DMS153 treated with DMSO at 0.1 percent for 48 hours (cell line): ENCODE results near the gene STMN3.
"Not testable (repeated sequence)": the region's sequence is repeated elsewhere in the genome, so short reads cannot be mapped to it uniquely, and the experiment has no call there.

Source experiments
- DNase-seq: peaks from one replicate; lab custom pipeline; 2025; ENCODE audit not compliant: unreplicated experiment; lab: John Stamatoyannopoulos, UW

STMN3 gene

GRCh38 chr20:63678667-63679465 is 25.6 kb upstream of the STMN3 start:
- no peak for DNase-seq

DNA sequence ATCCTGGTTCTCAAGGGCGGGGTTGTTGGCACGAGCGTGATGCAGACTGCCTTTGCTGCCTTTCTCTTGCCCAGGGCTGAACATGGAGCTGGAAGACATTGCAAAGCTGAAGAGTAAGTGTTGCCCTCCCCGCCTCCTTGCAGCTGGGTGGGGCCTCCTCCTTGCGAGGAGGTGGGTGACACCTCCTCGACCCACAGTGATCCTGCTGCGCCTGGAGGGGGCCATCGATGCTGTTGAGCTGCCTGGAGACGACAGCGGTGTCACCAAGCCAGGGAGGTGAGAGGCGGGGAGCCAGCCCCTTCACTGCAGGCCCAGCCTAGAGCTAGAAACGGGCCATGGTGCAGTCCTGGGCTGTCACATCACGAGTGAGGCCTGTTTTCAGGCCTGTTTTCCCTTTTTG is 24.8 kb upstream of the STMN3 start:
- no peak for DNase-seq

DNA sequence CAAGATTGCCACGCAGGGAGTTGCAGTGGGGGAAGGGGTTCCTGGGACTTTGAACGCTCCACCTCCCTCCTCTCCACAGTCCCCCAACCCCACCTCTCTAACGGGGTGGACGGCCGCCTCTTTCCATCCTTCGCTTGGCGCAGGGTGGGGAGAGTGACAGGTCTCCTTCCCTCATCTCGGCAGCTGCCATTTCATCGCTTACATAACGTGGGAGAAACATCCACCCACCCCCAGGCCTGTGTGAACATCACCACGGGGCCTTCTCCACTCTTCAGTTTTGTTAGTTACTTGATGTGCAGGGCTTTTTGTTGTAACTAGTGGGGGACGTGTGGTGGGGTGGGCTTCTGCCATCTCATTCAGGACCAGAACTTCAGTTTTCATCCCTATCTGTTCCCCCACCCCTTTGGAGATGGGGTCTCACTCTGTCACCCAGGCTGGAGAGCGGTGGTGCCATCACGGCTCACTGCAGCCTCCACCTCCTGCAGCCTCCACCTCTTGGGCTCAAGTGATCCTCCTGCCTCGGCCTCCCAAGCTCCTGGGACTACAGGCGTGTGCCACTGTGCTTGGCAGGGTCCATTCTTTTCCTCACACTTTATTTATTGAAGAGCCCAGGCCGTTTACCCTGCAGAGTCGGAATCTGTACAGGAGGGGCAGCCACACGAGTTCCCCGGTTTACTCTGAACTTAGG is 22.6 kb upstream of the STMN3 start:
- DNase-seq, result no peak

- no peak for DNase-seq
Measured at GRCh38 chr20:63673951-63674350, 20.7 kb upstream of the STMN3 start.

DNA sequence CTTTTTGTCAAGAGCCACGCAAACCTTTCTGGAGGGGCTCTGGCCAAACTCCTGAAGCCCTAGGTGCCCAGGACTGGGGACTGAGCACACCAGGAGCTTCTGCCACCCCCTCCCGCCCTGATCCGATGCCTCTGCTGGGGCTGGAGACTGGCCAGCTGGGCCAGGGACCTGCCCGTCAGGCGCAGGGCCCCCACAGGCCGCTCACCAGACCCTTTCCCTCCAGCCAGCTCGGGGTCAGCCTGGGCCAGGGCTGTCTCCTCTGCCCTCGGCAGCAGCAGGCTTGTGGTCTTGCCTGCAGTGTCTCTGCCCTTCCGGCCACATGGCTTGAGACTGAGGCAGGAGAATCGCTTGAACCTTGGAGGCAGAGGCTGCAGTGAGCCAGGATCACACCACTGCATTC is 19.4 kb upstream of the STMN3 start:
- DNase-seq, result no peak

- DNase-seq, result not testable (repeated sequence)
Measured at GRCh38 chr20:63671695-63672094, 18.5 kb upstream of the STMN3 start.

GRCh38 chr20:63668351-63668750 is 15.1 kb upstream of the STMN3 start:
- DNase-seq, result no peak

DNA sequence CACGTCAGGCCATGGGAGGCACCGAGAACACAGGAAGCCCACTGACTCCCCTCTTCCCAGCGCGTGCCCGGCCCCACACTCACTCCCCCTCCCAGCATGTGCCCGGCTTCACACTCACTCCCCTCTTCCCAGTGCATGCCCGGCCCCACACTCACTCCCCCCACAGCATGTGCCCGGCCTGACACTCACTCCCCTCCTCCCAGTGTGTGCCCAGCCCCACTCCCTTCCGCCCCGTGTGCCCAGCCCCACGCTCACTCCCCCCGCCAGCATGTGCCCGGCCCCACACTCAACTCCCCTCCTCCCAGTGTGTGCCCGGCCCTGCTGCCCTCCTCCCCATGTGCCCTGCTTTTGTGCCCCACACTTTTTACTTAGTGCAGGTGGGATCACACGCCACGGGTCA is 14.6 kb upstream of the STMN3 start:
- DNase-seq, result no peak

GRCh38 chr20:63665708-63666107 is 12.5 kb upstream of the STMN3 start:
- no peak for DNase-seq

DNA sequence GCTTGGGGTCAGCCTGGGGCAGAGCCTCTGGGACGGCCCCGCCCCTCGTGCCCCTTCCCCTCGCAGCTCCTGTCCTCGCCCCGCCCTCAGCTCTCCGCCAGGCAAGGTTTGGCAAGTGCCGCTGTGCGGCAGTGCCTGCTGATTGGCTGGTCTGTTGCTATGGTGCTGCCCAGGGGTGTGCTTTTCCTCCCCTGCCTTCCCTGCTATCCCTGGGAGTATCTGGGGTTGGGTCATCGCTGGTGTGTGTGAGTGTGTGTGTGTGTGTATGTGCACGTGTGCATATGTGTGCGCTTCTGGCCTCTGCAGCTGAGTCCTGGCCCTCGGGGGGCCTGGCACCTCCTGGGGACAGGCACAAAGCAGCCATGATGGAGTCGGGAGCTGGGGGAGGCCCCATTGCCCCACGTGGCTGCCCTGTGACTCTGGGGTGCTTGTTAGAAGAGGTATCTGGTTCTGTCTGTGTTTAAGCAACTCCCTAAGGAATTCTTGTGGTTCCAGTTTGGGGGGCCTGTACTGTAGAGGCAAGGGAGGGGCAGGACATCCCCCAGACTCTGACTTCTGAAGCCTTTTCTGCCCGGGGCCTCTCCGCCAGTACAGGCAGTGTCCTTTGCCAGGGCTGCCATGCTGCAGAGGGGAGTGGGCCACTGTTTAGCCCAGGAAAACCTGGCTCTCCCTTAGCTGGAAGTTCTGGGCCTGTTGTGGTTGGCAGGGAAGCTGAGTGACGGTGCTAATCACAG is 11.8 kb upstream of the STMN3 start:
- no peak for DNase-seq

- DNase-seq, result no peak
Measured at GRCh38 chr20:63664143-63664851, 11.1 kb upstream of the STMN3 start.

DNA sequence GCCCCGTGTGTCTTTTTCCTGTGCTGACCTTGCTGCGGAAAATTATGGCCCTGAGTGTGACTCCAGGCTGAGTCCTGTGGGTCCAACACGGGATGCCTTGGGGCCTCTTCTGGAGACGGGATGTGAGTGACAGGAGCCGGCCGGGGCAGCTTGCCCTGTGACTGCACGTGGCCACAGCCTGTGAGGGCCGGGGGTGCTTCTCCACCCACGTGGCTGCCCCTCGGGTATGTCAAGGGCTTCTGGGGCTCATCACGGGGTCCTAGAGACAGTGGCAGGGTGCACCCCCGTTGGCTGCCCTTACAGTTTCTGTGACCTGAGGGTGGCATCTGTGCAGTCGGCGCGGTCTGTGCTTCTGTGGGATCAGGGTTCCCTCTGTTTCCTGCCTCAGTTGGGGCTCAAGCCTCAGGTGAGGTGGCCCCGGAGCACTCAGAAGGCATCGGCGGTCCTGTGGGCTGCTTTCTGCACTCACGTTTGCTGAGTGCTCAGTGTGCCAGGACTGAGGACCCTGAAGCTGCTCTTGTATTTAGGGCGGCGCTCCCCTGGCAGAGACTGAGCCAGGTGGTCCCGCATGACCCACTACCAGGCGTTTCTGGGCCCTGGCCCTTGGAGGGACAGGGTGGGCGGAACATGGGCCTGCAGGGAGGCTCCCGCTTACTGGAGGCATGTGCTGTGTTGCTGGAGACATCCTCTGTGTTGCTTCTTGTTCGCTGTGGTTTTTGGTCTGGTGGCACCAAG is 10.3 kb upstream of the STMN3 start:
- DNase-seq, result no peak

- no peak for DNase-seq
Measured at GRCh38 chr20:63662813-63663189, 9.6 kb upstream of the STMN3 start.

DNA sequence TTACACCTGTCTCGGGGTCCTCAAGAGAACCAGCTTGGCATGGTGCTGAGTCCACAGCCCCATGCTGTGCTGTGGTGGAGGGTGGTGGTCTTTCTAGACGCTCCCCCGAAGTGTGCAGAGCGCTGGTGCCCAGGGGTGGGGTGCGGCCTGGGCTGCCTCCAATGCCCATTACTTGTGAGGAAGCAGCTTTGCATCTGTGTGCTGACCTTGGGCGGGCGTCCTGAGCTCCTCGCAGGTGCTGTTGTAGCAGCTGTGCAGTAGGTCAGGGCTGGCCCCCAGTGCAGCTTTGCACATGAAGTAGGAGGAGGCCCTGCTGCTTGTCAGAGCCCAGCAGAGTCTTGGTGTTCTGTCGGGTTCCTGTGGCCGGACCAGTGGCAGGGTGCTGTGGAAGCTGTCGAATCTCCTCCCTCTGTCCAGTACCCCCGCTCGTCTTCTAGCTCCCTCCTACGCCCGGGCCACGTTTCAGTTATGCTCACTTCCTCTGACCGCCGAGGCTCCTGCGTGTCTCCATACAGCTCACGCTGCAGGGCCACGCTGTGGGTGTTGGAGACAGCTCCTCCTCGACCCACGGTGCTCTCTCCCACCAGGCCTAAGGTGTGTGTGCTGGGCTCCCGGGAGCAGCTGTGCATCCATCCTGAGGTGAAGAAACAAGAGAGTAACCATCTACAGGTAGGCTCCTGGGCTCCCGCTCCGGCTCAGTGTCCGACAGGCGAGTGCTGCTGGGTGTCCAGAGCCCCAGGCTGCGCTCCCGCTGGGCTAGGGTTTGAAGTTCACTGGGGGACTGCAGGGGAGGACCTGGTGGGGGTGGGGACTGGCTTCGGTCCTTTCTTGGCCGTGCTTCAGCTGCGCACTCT is 9.0 kb upstream of the STMN3 start:
- no peak for DNase-seq

DNA sequence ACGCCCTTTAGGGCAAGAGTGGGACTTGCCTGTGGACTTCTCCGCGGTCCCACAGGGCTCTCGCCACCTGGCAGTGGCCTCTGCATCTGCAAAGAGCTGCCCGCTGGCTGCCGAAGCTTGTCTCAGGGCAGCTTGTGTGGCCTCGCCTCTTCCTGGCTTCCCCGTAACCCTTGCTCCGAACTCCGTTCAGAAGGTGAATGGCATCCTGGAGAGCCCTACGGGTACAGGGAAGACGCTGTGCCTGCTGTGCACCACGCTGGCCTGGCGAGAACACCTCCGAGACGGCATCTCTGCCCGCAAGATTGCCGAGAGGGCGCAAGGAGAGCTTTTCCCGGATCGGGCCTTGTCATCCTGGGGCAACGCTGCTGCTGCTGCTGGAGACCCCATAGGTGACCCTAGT is 7.9 kb upstream of the STMN3 start:
- no peak for DNase-seq

DNA sequence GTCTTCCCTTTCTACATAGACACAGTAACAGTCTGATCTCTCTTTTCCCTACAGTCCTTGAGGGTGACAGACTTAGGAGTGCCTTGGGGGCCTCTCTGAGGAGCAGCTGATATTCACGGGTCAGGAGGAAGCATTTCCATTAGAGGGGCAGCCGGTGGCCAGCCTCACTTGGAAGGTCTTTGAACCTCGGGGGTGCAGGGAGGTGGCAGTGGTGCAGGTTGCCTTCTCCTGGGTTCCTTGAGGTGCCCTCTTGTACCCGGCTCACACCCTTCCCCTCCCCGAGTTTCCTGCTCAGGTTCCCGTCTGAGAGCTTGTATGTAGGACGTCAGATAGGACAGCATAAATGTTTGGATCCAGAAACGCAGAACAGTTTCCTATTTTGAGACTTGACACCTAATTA is 7.4 kb upstream of the STMN3 start:
- no peak for DNase-seq

DNA sequence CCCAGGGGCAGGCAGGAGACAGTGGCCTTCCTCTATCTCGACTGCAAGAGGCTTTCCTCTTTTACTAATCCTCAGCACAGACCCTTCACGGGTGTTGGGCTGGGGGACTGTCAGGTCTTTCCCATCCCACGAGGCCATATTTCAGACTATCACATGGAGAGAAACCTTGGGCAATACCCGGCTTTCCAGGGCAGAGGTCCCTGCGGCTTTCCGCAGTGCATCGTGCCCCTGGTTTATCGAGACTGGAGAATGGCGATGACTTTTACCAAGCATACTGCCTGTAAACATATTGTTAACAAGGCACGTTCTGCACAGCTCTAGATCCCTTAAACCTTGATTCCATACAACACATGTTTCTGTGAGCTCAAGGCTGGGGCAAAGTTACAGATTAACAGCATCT is 7.0 kb upstream of the STMN3 start:
- DNase-seq, result not testable (repeated sequence)

DNA sequence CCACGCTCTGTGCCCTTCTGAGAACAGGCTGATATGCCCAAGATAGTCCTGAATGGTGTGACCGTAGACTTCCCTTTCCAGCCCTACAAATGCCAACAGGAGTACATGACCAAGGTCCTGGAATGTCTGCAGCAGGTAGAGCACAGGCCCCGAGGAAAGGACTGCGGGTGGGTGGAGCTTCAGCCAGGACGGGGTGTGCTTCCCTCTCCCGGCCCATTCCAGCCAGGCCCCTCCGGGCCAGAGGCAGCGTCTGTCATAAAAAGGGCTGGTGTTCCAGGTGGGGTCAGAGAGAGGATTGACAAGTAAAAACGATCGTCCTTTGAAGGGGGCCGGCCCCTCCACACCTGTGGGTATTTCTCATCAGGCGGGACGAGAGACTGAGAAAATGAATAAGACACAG is 6.1 kb upstream of the STMN3 start:
- no peak for DNase-seq

DNA sequence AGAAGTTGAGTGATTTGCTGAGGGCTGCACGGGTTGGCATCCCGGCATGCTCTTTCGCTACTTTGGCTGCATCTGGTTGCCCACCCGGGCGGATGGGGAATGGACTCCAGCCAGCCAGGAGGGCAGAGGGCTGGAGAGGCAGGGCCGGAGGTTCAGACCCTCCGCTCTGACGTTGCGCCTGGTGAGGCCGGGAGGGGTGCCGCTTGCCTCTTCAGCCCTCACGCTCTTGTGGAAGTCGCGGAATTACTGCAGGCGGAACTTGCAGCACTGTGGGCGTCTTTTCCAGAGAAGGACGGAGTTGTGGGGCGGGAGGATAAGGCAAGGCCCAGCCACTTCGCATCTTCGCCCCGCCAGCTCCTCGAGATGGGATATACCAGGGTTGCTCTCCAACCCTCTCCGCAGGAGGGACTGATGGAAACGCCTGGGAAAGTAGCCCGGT is 5.5 kb upstream of the STMN3 start:
- no peak for DNase-seq
